Activated naive CD4-positive, alpha-beta T cell treated with anti-CD3 and anti-CD28 coated beads, Interleukin-2, amount 50 U/mL, for 24 hours (primary cell): ENCODE measurements around the gene CCDC197.
A peak's percentile ranks its signal among the peaks of the same experiment; 100 is the strongest.

Source experiments
- H3K27ac Mint-ChIP-seq: one replicate; pipeline ENCODE4 v1.8.0; 2021; ENCODE audit warnings: mild to moderate bottlenecking, mixed read lengths
- H3K27me3 Mint-ChIP-seq: one replicate; pipeline ENCODE4 v1.8.0; 2021; ENCODE audit warnings: mixed read lengths
- H3K36me3 Mint-ChIP-seq: one replicate; pipeline ENCODE4 v1.8.0; 2021; ENCODE audit warnings: mixed read lengths
- H3K4me1 Mint-ChIP-seq: one replicate; pipeline ENCODE4 v1.8.0; 2021; ENCODE audit warnings: mixed read lengths
- H3K4me3 Mint-ChIP-seq: one replicate; pipeline ENCODE4 v1.8.0; 2021; ENCODE audit warnings: mild to moderate bottlenecking, mixed read lengths
- H3K9me3 Mint-ChIP-seq: one replicate; pipeline ENCODE4 v1.8.0; 2021; ENCODE audit warnings: mixed read lengths

The CCDC197 gene

GRCh38 chr14:93982230-93983007 is 14.7 kb upstream of the CCDC197 start:
- Mint-ChIP-seq H3K36me3 (peaks cover 6% of the 10 kb centered on the region), H3K27ac (peak overlapping the region; percentile 60), H3K27me3 (no peaks in the 10 kb centered on the region), H3K9me3 (no peaks in the 10 kb centered on the region), H3K4me1 (peaks cover 29% of the 10 kb centered on the region), H3K4me3 (no peak overlapping the region)

DNA sequence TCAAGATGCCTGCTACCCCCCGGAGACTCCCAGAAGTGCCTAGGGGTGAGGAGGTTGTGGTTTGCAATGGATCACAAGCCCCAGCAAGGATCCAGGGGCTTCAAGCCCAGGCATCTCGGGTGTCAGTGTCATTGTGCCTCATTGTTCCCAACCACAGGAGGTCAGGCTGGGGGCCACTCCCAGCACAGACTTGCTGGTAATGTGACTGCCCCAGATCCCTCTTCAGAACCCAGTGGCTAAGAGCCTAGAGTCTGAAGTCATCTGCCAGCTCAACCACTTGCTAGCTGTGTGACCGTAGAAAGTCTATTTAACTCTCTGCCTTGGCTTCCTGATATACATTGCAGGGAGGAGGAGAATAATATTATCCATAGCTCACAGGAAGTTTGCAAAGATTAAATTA is 13.0 kb upstream of the CCDC197 start:
- H3K36me3 Mint-ChIP-seq, result no peaks in the 10 kb centered on the region
- no peak overlapping the region for H3K27ac Mint-ChIP-seq
- H3K9me3 Mint-ChIP-seq, result no peaks in the 10 kb centered on the region
- H3K27me3 Mint-ChIP-seq, result no peaks in the 10 kb centered on the region
- H3K4me1 Mint-ChIP-seq, result peaks cover 12% of the 10 kb centered on the region
- no peak overlapping the region for H3K4me3 Mint-ChIP-seq

DNA sequence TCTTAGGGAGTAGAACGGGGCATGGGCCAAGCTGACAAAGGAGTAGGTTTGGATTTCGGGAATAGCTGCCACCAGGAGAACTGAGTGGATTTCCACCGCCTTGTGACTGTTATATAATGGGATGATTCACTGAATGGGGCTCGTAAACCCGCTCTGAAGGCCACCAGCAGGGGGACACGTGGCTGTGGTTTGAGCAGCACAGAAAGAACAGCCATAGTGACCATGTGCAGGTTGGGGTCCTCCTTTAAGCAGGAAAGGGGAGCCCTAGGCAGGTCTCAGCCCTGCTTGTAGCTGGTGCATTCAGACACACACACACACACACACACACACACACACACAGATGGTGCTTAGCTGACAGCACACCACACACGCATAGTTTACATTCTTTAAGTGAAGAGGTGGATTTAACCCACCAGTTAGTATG is 12.1 kb upstream of the CCDC197 start:
- H3K27me3 Mint-ChIP-seq, result no peaks in the 10 kb centered on the region
- peaks cover 7% of the 10 kb centered on the region for H3K4me1 Mint-ChIP-seq
- no peak overlapping the region for H3K4me3 Mint-ChIP-seq
- H3K9me3 Mint-ChIP-seq, result no peaks in the 10 kb centered on the region
- no peaks in the 10 kb centered on the region for H3K36me3 Mint-ChIP-seq
- no peak overlapping the region for H3K27ac Mint-ChIP-seq

GRCh38 chr14:93986955-93987354 is 10.1 kb upstream of the CCDC197 start:
- no peaks in the 10 kb centered on the region for H3K27me3 Mint-ChIP-seq
- no peaks in the 10 kb centered on the region for H3K9me3 Mint-ChIP-seq
- no peaks in the 10 kb centered on the region for H3K4me1 Mint-ChIP-seq
- H3K36me3 Mint-ChIP-seq, result no peaks in the 10 kb centered on the region
- no peak overlapping the region for H3K27ac Mint-ChIP-seq
- no peak overlapping the region for H3K4me3 Mint-ChIP-seq

DNA sequence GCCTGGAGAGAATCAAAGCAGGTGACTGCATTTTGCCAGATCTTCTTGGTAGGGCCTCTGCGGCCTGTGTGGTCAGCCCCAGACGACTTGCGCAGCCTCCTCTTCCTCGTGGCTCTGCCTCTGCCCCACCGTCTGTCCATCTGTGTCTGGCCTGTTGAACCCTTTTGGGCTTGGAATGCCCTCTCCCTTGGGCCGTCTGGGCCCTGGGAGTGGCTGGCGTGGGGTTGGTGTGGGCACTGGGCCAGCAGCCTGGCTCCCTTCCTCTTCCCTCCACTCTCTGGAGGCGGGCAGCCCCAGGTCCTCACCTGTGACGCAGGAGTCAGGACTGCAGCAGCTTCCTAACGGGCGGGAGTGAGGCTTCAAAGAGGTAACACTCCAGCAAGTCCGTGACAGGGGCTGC is 9.7 kb upstream of the CCDC197 start:
- no peaks in the 10 kb centered on the region for H3K9me3 Mint-ChIP-seq
- H3K36me3 Mint-ChIP-seq, result no peaks in the 10 kb centered on the region
- no peaks in the 10 kb centered on the region for H3K4me1 Mint-ChIP-seq
- no peak overlapping the region for H3K27ac Mint-ChIP-seq
- H3K4me3 Mint-ChIP-seq, result no peak overlapping the region
- no peaks in the 10 kb centered on the region for H3K27me3 Mint-ChIP-seq

- Mint-ChIP-seq H3K4me1 (no peaks in the 10 kb centered on the region), H3K27me3 (no peaks in the 10 kb centered on the region), H3K9me3 (no peaks in the 10 kb centered on the region), H3K27ac (no peak overlapping the region), H3K4me3 (no peak overlapping the region), H3K36me3 (no peaks in the 10 kb centered on the region)
Observed at GRCh38 chr14:93987815-93988476, 9.2 kb upstream of the CCDC197 start.

GRCh38 chr14:93989939-93990338 is 7.2 kb upstream of the CCDC197 start:
- Mint-ChIP-seq H3K4me3 (no peak overlapping the region), H3K9me3 (no peaks in the 10 kb centered on the region), H3K27me3 (no peaks in the 10 kb centered on the region), H3K4me1 (peaks cover 3% of the 10 kb centered on the region), H3K36me3 (no peaks in the 10 kb centered on the region), H3K27ac (peak overlapping the region; percentile 8)

DNA sequence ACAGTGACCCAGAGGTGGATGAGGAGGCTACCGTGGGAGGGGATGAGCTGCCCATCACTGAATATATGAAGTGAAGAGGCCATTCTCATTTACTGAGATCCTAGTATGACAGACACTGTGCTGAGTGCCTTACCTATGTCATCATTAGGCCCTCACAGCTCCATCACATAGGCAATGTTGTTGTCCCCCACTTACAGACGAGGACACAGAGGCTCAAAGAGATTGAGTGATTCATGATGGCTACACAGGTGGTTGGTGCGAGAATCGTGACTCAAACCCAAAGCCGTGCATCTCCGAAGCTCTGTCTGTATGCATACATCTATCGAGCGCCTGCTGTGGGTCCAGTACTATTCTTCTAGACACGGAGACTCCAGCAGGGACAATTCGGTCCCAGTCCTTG is 5.9 kb upstream of the CCDC197 start:
- Mint-ChIP-seq H3K9me3 (no peaks in the 10 kb centered on the region), H3K27ac (no peak overlapping the region), H3K4me3 (no peak overlapping the region), H3K27me3 (no peaks in the 10 kb centered on the region), H3K36me3 (no peaks in the 10 kb centered on the region), H3K4me1 (peaks cover 11% of the 10 kb centered on the region)

DNA sequence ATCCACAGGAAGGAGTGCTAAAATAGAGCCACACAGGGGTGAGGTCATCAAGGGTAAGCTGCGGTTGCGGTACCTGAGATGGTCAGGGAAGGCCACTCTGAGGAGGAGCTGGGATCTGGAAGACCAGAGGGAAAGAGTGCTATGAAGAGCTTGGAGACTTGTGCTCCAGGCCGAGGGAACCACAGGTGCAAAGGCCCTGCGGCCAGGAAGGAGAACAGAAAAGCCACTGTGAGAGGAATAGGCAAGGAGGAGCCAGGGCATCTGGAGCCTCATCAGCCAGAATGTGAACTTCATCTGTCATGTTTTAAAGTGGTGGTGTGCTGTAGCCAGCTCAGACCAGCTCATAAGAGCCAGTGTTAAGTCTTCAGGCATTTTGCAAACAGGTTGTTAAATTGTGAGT is 5.5 kb upstream of the CCDC197 start:
- Mint-ChIP-seq H3K9me3 (no peaks in the 10 kb centered on the region), H3K4me3 (no peak overlapping the region), H3K36me3 (no peaks in the 10 kb centered on the region), H3K27me3 (no peaks in the 10 kb centered on the region), H3K4me1 (peaks cover 11% of the 10 kb centered on the region), H3K27ac (no peak overlapping the region)

DNA sequence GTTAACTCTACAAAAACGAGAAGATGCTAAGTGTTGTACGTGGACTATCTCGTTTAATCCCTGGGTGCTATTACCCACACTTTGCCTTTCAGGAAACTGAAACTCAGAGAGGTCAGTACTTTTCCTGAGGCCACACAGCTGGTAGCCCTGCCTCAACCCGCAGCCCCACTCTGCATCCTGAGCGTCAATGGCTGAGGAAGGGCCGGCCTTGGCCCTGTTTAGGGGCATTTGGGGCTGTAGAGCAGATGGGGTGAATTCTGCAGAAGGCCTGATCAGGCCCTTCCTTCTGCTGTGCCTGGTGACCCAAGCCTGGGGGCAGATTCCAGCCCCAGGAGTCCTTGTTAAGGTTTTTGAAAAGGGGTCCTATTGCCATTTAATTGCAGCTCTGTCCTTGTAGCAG is 3.7 kb upstream of the CCDC197 start:
- Mint-ChIP-seq H3K36me3 (no peaks in the 10 kb centered on the region), H3K4me1 (peaks cover 11% of the 10 kb centered on the region), H3K27ac (peak overlapping the region; percentile 8), H3K9me3 (no peaks in the 10 kb centered on the region), H3K27me3 (no peaks in the 10 kb centered on the region), H3K4me3 (no peak overlapping the region)

GRCh38 chr14:93994919-93995682 is 2.0 kb upstream of the CCDC197 start:
- Mint-ChIP-seq H3K9me3 (no peaks in the 10 kb centered on the region), H3K36me3 (no peaks in the 10 kb centered on the region), H3K27ac (peak overlapping the region; percentile 35), H3K27me3 (no peaks in the 10 kb centered on the region), H3K4me3 (no peak overlapping the region), H3K4me1 (peaks cover 11% of the 10 kb centered on the region)

DNA sequence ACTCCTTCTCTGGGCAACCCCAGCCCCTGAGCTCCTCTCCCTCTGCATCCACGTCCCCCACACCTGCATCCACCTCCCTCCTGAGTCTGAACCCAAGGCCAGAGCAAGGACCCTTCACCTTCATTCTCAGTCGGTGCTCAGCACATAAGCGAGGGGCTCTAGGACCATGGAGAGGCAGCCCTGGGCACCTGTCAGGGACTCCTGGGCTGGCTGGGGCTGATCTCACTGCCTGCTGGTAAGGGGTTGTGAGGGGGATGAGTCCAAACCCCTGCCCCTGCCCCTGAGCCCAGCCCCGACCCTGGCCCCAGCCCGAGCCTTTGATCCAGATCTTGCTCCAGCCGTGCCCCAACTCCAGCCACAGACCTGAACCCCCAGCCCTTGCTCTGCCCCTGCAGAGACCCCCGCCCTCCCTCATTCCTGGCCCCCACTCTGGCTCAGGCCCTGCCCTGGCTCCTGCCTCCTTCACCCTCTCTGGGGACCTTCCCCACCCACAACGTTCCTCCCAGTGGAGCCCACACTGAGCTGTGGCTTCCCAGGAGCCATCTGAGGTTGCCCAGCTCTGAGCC is 888 bp upstream of the CCDC197 start:
- Mint-ChIP-seq H3K27me3 (no peaks in the 10 kb centered on the region), H3K4me3 (no peak overlapping the region), H3K27ac (peak overlapping the region; percentile 12), H3K4me1 (peaks cover 11% of the 10 kb centered on the region), H3K9me3 (no peaks in the 10 kb centered on the region), H3K36me3 (no peaks in the 10 kb centered on the region)

DNA sequence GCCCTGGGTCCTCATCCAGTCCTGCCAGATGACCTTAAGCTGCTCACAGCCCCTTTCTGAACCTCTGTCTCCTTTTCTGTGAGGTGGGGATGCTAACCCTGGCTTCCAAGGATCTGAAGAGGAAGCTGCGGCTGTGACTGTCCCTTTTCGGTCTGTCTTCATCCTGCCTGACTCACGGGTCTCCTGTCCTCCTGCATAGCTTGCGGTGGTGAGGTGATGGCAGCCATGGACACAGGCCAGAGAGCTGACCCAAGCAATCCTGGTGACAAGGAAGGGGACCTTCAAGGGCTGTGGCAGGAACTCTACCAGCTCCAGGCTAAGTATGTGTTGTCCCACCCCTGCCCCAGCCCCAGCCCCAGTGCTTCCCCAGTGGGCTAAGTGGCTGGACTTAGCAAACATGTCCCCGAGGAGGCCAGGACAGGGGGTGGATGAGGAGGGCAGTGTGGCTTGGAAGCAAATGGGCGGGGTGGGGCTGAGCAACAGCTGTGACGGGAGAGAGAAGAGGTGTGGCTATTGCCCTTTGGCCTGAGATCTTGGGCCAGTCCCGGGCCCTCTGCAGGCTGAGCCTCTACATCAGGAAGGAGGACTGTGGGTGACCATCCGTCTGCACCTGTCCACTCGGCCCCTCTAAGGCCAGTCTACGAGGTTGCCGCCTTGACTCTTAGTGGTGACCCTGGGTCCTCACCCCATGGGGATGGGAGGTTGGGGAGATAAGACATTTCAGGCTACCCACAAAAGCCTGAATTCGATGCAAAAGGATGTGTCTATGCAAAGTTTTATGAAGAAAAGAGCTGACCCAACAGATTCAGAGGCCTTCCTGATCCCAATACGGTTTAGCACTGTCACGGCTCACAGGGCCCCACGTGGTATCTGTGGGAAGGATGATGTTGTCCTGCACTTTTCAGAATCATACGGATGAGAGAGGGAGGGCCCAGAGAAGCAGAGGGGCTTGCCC is 1.1 kb downstream of the CCDC197 start:
- Mint-ChIP-seq H3K9me3 (no peaks in the 10 kb centered on the region), H3K27me3 (no peaks in the 10 kb centered on the region), H3K4me3 (no peak overlapping the region), H3K27ac (peak overlapping the region; percentile 59), H3K36me3 (no peaks in the 10 kb centered on the region), H3K4me1 (peaks cover 16% of the 10 kb centered on the region)

DNA sequence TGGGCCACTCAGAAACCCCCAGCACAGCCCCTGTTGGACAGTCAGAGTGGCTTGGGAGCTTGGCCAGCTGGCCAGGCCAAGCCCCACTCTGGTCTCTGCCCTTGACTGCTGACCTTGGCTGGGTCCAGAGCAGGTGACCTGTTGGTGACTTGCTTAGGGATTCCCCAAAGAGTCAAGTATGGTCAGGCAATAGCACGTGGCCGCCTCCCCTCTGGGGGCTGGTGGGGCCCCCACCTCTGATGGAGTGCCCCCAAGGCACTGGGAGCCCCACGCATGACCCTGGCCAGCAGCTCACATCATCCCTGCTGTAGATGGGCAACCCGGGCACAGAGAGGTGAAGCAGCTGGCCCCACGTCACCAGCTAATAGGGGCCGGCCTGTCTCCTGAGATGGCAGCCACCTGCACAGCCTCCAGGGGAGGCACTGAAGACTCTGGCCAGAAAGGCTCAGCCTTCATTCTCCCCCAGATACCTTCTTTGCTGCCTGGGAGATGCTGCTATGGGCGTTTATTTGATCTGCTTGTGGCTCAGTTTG is 1.8 kb downstream of the CCDC197 start:
- Mint-ChIP-seq H3K36me3 (no peaks in the 10 kb centered on the region), H3K27ac (peak overlapping the region; percentile 63), H3K4me3 (no peak overlapping the region), H3K9me3 (no peaks in the 10 kb centered on the region), H3K4me1 (peaks cover 16% of the 10 kb centered on the region), H3K27me3 (no peaks in the 10 kb centered on the region)

GRCh38 chr14:93999573-93999972 is 2.5 kb downstream of the CCDC197 start:
- Mint-ChIP-seq H3K27ac (peak overlapping the region; percentile 63), H3K36me3 (no peaks in the 10 kb centered on the region), H3K4me3 (no peak overlapping the region), H3K4me1 (peaks cover 16% of the 10 kb centered on the region), H3K9me3 (no peaks in the 10 kb centered on the region), H3K27me3 (no peaks in the 10 kb centered on the region)
